Transverse colon (tissue), 4 donors: Measurements from ENCODE around the gene GK2. TPM values are rescaled to one million over a fixed set of nuclear protein-coding genes. Genes with fewer than 3 reads are reported as not detected.

Source experiments
- DNase-seq: peaks from one replicate; pipeline ENCODE4 v3.0.0-alpha.2; 2019
- H3K27ac ChIP-seq, 4 donors: fragments of 200-600 bp; sonication (generic); 2 replicates each; pipeline ENCODE4 v1.5.1; 2016 to 2018; ENCODE audit warnings: inconsistent platforms in 4 of 4
- H3K27me3 ChIP-seq: fragments of 200-600 bp; sonication (generic); 2 replicates; pipeline ENCODE4 v1.5.1; 2017; ENCODE audit warnings: inconsistent platforms
- H3K36me3 ChIP-seq, 4 donors: fragments of 200-600 bp; sonication (generic); 2 replicates each; pipeline ENCODE4 v1.5.1; 2017 to 2019; ENCODE audit warnings: inconsistent platforms in 4 of 4
- H3K4me1 ChIP-seq, 4 donors: fragments of 200-600 bp; sonication (generic); 2 replicates each; pipeline ENCODE4 v1.5.1; 2017 to 2020; ENCODE audit warnings: inconsistent platforms in 4 of 4
- H3K4me3 ChIP-seq, 4 donors: fragments of 200-600 bp; sonication (generic); 1 replicate in 1 of 4; 2 replicates in 3 of 4; pipeline versions ENCODE4 v1.5.1 to v1.6.1; 2017 to 2019; ENCODE audit warnings: inconsistent platforms in 4 of 4
- H3K9me3 ChIP-seq, 2 donors: fragments of 200-600 bp; sonication (generic); 2 replicates each; pipeline ENCODE4 v1.5.1; 2017 to 2019; ENCODE audit warnings: inconsistent platforms in 2 of 2
- CTCF ChIP-seq, 5 experiments: fragments of 200-600 bp in 3 of 5; fragments of 450-650 bp in 2 of 5; sonication (generic) in 3 of 5; IDR thresholded peaks; 1 replicate in 2 of 5; 2 replicates in 3 of 5; pipeline ENCODE4 v1.5.1; 2016 to 2017; ENCODE audit warnings: antibody characterized with exemption in 5 of 5, inconsistent platforms in 3 of 5, mild to moderate bottlenecking in 2 of 5, moderate library complexity in 1 of 5
- EP300 ChIP-seq: sonication (generic); formaldehyde crosslinking; IDR thresholded peaks from one replicate; pipeline ENCODE4 v1.6.1; 2017; ENCODE audit warnings: antibody characterized with exemption, low read depth
- POLR2A ChIP-seq: fragments of 450-650 bp; IDR thresholded peaks from one replicate; pipeline ENCODE4 v1.6.1; 2016; ENCODE audit warnings: antibody characterized with exemption, mild to moderate bottlenecking, moderate library complexity
- POLR2AphosphoS5 ChIP-seq, 3 donors: sonication (generic); formaldehyde crosslinking; IDR thresholded peaks; one replicate each; pipeline ENCODE4 v1.6.1; 2016; ENCODE audit warnings: antibody characterized with exemption in 3 of 3
- WGBS, 2 donors: methylation state at CpG; one replicate each; pipeline ENCODE4 v1.1.5; 2018; ENCODE audit warnings: low coverage in 1 of 2; 5-methylcytosine and 5-hydroxymethylcytosine counted together
- in situ Hi-C, 4 donors: fragments of 200-750 bp; cut with MboI; loops; one replicate each; pipeline versions ENCODE4 v1.15.0 to v1.15.1; 2017; ENCODE audit warnings: low sequenced_read_pairs in 3 of 4, low pct_ligation_motif_present in 1 of 4, low pct_unique_long_range_greater_than_20kb in 1 of 4
- intact Hi-C: fragments of 100-400 bp; cut with DNase I; formaldehyde crosslinking; loops from one replicate; pipeline ENCODE4 v1.15.1; 2023; ENCODE audit warnings: low total_unique reads
- total RNA-seq, 4 donors: library from RNA; depleted of rRNA; stranded (reverse); fragments of >200 nt; gene quantifications; one replicate each; pipeline ENCODE4 v1.1.0, GENCODE V29; 2016

Gene GK2
- total RNA-seq, 4 donors from 2014 or later: not detected

GRCh38 chr4:79421483-79421882, 13.5 kb upstream of the GK2 start:
- in situ Hi-C loops (no loop called here), intact Hi-C loops (no loop called here)
- DNase-seq: no peak
- TF ChIP-seq POLR2AphosphoS5 (IDR thresholded peaks at IDR 0.05): no peak
- TF ChIP-seq CTCF (IDR thresholded peaks at IDR 0.05): no peak
- no peak for TF ChIP-seq EP300
- no peak for TF ChIP-seq POLR2A
- H3K4me1 ChIP-seq: no peaks in the 10 kb centered on the region
- no peaks in the 10 kb centered on the region for H3K36me3 ChIP-seq
- no peak overlapping the region for H3K4me3 ChIP-seq
- no peaks in the 10 kb centered on the region for H3K27me3 ChIP-seq
- 66 to 69% methylated on average over 2 of the region's 2 CpGs for WGBS, 2 donors
- H3K9me3 ChIP-seq: no peaks in the 10 kb centered on the region
- H3K27ac ChIP-seq: no peak overlapping the region

GRCh38 chr4:79413886-79414285, 5.9 kb upstream of the GK2 start:
- intact Hi-C loops: no loop called here
- in situ Hi-C loops: no loop called here
- 86 to 91% methylated on average over 3 of the region's 3 CpGs for WGBS, 2 donors
- H3K9me3 ChIP-seq: no peaks in the 10 kb centered on the region
- H3K27ac ChIP-seq: no peak overlapping the region
- H3K36me3 ChIP-seq: no peaks in the 10 kb centered on the region
- DNase-seq: no peak
- no peak overlapping the region for H3K4me3 ChIP-seq
- no peaks in the 10 kb centered on the region for H3K4me1 ChIP-seq
- H3K27me3 ChIP-seq: no peaks in the 10 kb centered on the region
- no peak for TF ChIP-seq EP300
- TF ChIP-seq CTCF (IDR thresholded peaks at IDR 0.05): no peak
- TF ChIP-seq POLR2A: no peak
- no peak for TF ChIP-seq POLR2AphosphoS5 (IDR thresholded peaks at IDR 0.05)

GRCh38 chr4:79413032-79413885, 5.2 kb upstream of the GK2 start:
- Histone ChIP-seq H3K27ac (no peak overlapping the region), H3K36me3 (no peaks in the 10 kb centered on the region), H3K9me3 (no peaks in the 10 kb centered on the region), H3K4me3 (no peak overlapping the region), H3K4me1 (no peaks in the 10 kb centered on the region), H3K27me3 (no peaks in the 10 kb centered on the region)
- TF ChIP-seq EP300 (no peak), CTCF (IDR thresholded peaks at IDR 0.05) (no peak), POLR2AphosphoS5 (IDR thresholded peaks at IDR 0.05) (no peak), POLR2A (no peak)
- WGBS, 2 donors: 66 to 80% methylated on average over 9 of the region's 9 CpGs
- DNase-seq: no peak
- in situ Hi-C loops (no loop called here), intact Hi-C loops (no loop called here)

GRCh38 chr4:79404666-79405065, 3.4 kb downstream of the GK2 start:
- Histone ChIP-seq H3K36me3 (no peaks in the 10 kb centered on the region), H3K9me3 (no peaks in the 10 kb centered on the region), H3K27me3 (no peaks in the 10 kb centered on the region), H3K27ac (no peak overlapping the region), H3K4me3 (no peak overlapping the region), H3K4me1 (no peaks in the 10 kb centered on the region)
- DNase-seq: no peak
- in situ Hi-C loops: no loop called here
- intact Hi-C loops: no loop called here
- TF ChIP-seq POLR2AphosphoS5 (IDR thresholded peaks at IDR 0.05) (no peak), EP300 (no peak), CTCF (IDR thresholded peaks at IDR 0.05) (no peak)
